Transverse colon (tissue), 4 donors: ENCODE measurements around the gene APBA3. TPM values are rescaled to one million over a fixed set of nuclear protein-coding genes. Genes with fewer than 3 reads are reported as not detected.

ENCODE experiments used
- DNase-seq: peaks from one replicate; pipeline ENCODE4 v3.0.0-alpha.2; 2019
- H3K27ac ChIP-seq, 4 donors: fragments of 200-600 bp; sonication (generic); 2 replicates each; pipeline ENCODE4 v1.5.1; 2016 to 2018; ENCODE audit warnings: inconsistent platforms in 4 of 4
- H3K27me3 ChIP-seq: fragments of 200-600 bp; sonication (generic); 2 replicates; pipeline ENCODE4 v1.5.1; 2017; ENCODE audit warnings: inconsistent platforms
- H3K36me3 ChIP-seq, 4 donors: fragments of 200-600 bp; sonication (generic); 2 replicates each; pipeline ENCODE4 v1.5.1; 2017 to 2019; ENCODE audit warnings: inconsistent platforms in 4 of 4
- H3K4me1 ChIP-seq, 4 donors: fragments of 200-600 bp; sonication (generic); 2 replicates each; pipeline ENCODE4 v1.5.1; 2017 to 2020; ENCODE audit warnings: inconsistent platforms in 4 of 4
- H3K4me3 ChIP-seq, 4 donors: fragments of 200-600 bp; sonication (generic); 1 replicate in 1 of 4; 2 replicates in 3 of 4; pipeline versions ENCODE4 v1.5.1 to v1.6.1; 2017 to 2019; ENCODE audit warnings: inconsistent platforms in 4 of 4
- H3K9me3 ChIP-seq, 2 donors: fragments of 200-600 bp; sonication (generic); 2 replicates each; pipeline ENCODE4 v1.5.1; 2017 to 2019; ENCODE audit warnings: inconsistent platforms in 2 of 2
- CTCF ChIP-seq, 5 experiments: fragments of 200-600 bp in 3 of 5; fragments of 450-650 bp in 2 of 5; sonication (generic) in 3 of 5; IDR thresholded peaks; 1 replicate in 2 of 5; 2 replicates in 3 of 5; pipeline ENCODE4 v1.5.1; 2016 to 2017; ENCODE audit warnings: antibody characterized with exemption in 5 of 5, inconsistent platforms in 3 of 5, mild to moderate bottlenecking in 2 of 5, moderate library complexity in 1 of 5
- EP300 ChIP-seq: sonication (generic); formaldehyde crosslinking; IDR thresholded peaks from one replicate; pipeline ENCODE4 v1.6.1; 2017; ENCODE audit warnings: antibody characterized with exemption, low read depth
- POLR2A ChIP-seq: fragments of 450-650 bp; IDR thresholded peaks from one replicate; pipeline ENCODE4 v1.6.1; 2016; ENCODE audit warnings: antibody characterized with exemption, mild to moderate bottlenecking, moderate library complexity
- POLR2AphosphoS5 ChIP-seq, 3 donors: sonication (generic); formaldehyde crosslinking; IDR thresholded peaks; one replicate each; pipeline ENCODE4 v1.6.1; 2016; ENCODE audit warnings: antibody characterized with exemption in 3 of 3
- WGBS, 2 donors: methylation state at CpG; one replicate each; pipeline ENCODE4 v1.1.5; 2018; ENCODE audit warnings: low coverage in 1 of 2; 5-methylcytosine and 5-hydroxymethylcytosine counted together
- in situ Hi-C, 4 donors: fragments of 200-750 bp; cut with MboI; loops; one replicate each; pipeline versions ENCODE4 v1.15.0 to v1.15.1; 2017; ENCODE audit warnings: low sequenced_read_pairs in 3 of 4, low pct_ligation_motif_present in 1 of 4, low pct_unique_long_range_greater_than_20kb in 1 of 4
- intact Hi-C: fragments of 100-400 bp; cut with DNase I; formaldehyde crosslinking; loops from one replicate; pipeline ENCODE4 v1.15.1; 2023; ENCODE audit warnings: low total_unique reads
- total RNA-seq, 4 donors: library from RNA; depleted of rRNA; stranded (reverse); fragments of >200 nt; gene quantifications; one replicate each; pipeline ENCODE4 v1.1.0, GENCODE V29; 2016

Gene APBA3
- total RNA-seq, 4 donors from 2014 or later = 24.0 to 284 (median 95.7) TPM

GRCh38 chr19:3721131-3721886, 40.2 kb downstream of the APBA3 start:
- in situ Hi-C loops = no loop called here
- H3K27me3 ChIP-seq = peaks cover 38% of the 10 kb centered on the region
- H3K27ac ChIP-seq = peak overlapping the region; percentile 85 to 94 (median 89)
- peaks cover 3 to 69% (median 37%) of the 10 kb centered on the region in 4 donors for H3K4me1 ChIP-seq
- 16% methylated on average over 42 of the region's 46 CpGs; no CpG with 5 or more reads in 1 of the 2 donors for WGBS, 2 donors
- H3K36me3 ChIP-seq = no peaks in the 10 kb centered on the region
- intact Hi-C loops = no loop called here
- H3K9me3 ChIP-seq = no peaks in the 10 kb centered on the region
- DNase-seq = peak; percentile 97
- H3K4me3 ChIP-seq = peak overlapping the region; percentile 27 to 61 (median 42)
- TF ChIP-seq POLR2A (peak; percentile 93), POLR2AphosphoS5 (IDR thresholded peaks at IDR 0.05) (peak; percentile 67 to 96 (median 91)), EP300 (peak; percentile 66), CTCF (IDR thresholded peaks at IDR 0.05) (peak in 2 of 5 experiments; percentile 3 to 30)

GRCh38 chr19:3720349-3720917, 41.1 kb downstream of the APBA3 start:
- H3K4me1 ChIP-seq = peaks cover 3 to 66% (median 35%) of the 10 kb centered on the region in 4 donors
- intact Hi-C loops = no loop called here
- in situ Hi-C loops = no loop called here
- WGBS, 2 donors = 10 to 18% methylated on average over 5 to 9 of the region's 9 CpGs
- H3K9me3 ChIP-seq = no peaks in the 10 kb centered on the region
- H3K27ac ChIP-seq = peak overlapping the region; percentile 85 to 94 (median 89)
- peaks cover 38% of the 10 kb centered on the region for H3K27me3 ChIP-seq
- peak overlapping the region in 2 of 4 donors; percentile 6 to 61 for H3K4me3 ChIP-seq
- TF ChIP-seq POLR2AphosphoS5 (IDR thresholded peaks at IDR 0.05) (peak in 2 of 3 donors; percentile 66 to 87), EP300 (peak; percentile 33), CTCF (IDR thresholded peaks at IDR 0.05) (no peak), POLR2A (peak; percentile 48)
- no peaks in the 10 kb centered on the region for H3K36me3 ChIP-seq
- peak; percentile 93 for DNase-seq

- in situ Hi-C loops = no loop called here
- H3K27me3 ChIP-seq = peaks cover 38% of the 10 kb centered on the region
Observed at GRCh38 chr19:3719868-3720267, 41.6 kb downstream of the APBA3 start.

More at GRCh38 chr19:3719868-3720267, 41.6 kb downstream of the APBA3 start:
- intact Hi-C loops = no loop called here
- H3K9me3 ChIP-seq = no peaks in the 10 kb centered on the region
- no peak for TF ChIP-seq POLR2AphosphoS5 (IDR thresholded peaks at IDR 0.05)
- no peak for TF ChIP-seq POLR2A
- no peak for TF ChIP-seq EP300
- TF ChIP-seq CTCF (IDR thresholded peaks at IDR 0.05) = no peak
- 87 to 93% methylated on average over 2 to 4 of the region's 4 CpGs for WGBS, 2 donors
- no peak for DNase-seq
- H3K4me1 ChIP-seq = peaks cover 3 to 60% (median 32%) of the 10 kb centered on the region in 4 donors
- peak overlapping the region in 1 of 4 donors; percentile 7 for H3K4me3 ChIP-seq
- peak overlapping the region; percentile 85 to 94 (median 89) for H3K27ac ChIP-seq
- H3K36me3 ChIP-seq = no peaks in the 10 kb centered on the region
